HG02571 (cell line): Measurements from ENCODE around the gene CCDC71.

Experiments used
- ATAC-seq: cut with Tn5 transposase; IDR thresholded peaks from one replicate; pipeline ENCODE4 v1.9.1; 2021; ENCODE audit warnings: mild to moderate bottlenecking, moderate library complexity; ENCODE audit not compliant: unreplicated experiment

Gene CCDC71

DNA sequence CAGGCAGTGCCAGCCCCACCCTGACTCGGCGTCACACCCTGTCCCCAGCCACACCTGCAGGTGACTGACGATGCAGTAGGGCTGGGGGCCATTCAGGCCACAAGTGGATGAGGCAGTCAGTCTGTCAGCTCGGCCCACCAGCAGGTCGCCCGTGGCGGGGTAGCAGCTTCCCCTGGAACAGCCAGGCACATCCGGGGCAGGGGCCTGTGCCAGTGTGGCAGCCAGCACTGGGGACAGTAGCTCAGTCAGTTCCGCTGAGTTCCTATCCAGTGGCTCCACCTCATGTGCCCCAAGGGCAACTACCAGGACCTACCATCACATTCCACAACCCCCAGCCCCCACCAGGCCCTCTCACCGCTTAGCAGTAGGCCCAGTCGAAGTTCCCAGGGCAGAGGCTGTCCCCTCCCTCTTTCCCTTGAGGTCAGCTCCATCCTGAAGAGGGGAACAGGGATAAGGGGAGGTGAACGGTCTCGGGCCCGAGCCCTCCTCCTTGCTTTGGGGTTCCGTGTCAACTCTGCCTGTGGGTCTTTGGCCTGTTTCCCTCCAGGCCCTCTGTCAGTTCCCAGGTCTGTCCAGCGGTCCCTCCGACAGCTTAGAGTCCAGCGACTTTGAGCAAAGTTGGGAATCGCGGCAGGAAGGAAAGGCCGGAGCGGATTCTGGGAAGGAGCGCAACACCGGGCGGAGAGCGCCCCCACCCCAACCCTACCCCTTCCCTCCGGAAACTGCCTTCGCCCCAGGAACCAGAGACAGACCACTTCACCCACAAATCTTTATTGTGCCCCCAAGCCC lies 33.5 kb downstream of the CCDC71 start, which contains the start of gene LAMB2:
LAMB2 (minus strand) TSS at position 614 of the 789 bp plus-strand sequence; CDS start at position 431, 183 bp downstream.
- ATAC-seq, result no peak

DNA sequence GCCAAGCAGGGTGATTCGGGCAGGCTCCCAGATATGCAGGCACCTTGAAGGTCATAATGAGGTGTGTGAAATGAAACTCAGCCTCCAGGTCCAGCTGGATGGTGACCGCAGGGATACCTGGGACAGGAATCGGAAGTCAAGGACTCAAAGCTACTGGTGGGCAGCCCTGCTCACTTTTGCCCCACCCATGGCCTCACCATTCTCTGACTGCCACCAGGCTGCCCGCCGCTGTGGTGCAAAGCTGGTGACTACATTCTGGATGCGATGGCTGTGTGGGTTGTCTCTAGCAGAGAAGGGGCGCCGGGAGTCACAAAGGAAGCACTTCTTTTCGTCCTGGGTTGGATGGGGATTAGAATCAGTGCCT lies 34.1 kb downstream of the CCDC71 start:
- no peak for ATAC-seq

DNA sequence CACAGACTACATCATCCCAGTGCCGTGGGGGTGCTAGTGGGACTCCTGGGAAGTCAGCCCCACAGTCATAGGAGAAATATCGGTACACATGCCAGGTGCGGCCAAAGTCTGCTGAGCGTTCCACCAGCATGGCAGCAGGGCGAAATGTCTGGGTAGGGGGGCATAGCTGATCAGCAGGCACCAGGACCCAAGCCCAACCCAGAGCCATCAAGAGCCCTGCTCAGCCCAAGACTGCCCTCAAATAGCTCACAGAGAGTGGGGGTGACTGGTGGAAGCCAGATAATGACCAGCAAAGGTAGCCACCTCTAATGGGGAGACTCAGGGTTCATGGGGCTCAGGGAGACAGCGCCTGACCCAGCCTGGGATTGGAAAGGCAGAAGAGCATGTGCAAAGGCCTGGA lies 34.6 kb downstream of the CCDC71 start:
- no peak for ATAC-seq

DNA sequence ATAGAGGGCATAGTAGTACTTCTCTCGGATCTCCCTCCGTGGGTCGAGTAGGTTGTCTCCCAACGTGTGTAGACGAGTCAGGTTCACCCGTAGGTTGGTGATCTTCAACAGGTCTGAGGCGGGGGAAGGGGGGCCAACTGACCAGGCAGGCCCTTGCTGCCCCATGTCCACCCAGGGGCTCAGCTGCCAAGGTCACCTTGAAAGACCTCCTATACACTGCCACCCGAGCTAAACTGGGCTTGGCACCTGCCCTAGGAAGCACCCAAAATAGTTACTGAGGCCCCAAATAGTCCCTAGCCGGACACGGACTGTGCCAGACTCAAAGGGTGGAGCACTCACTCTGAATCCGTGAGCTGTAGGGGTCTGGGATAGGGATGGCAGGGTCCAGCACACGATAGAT lies 35.1 kb downstream of the CCDC71 start:
- no peak for ATAC-seq

DNA sequence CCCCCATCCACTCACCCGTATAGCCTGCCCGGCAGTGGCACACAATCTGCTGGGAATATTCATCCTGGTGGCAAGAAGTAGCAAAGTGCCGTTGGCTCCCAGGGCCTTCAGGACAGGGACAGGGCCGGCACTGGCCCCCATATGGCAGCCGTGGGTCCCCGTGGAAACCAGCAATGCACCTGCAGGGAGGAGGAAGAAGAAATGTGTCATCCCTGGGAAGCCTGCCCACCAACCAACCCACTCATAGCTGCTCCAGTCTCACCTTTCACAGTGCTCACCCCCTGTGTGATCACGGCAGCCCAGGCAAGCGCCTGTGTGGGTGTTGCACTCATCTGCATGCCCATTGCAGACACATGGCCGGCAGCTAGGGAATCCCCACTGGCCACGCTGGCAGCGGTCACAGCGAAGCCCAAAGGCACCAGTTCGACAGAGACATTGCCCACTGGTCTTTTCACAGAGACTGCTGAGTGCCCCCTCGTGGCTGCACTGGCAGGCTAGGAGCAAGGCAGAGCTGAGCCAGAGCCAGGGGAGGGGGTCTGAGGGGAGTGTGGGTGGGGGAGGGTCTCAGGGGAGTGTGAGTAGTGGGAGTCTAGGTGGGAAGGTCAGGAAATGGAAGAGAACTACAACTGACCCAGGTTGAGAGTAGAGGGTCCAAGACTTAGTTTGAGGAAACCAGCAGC lies 41.0 kb downstream of the CCDC71 start:
- no peak for ATAC-seq

DNA sequence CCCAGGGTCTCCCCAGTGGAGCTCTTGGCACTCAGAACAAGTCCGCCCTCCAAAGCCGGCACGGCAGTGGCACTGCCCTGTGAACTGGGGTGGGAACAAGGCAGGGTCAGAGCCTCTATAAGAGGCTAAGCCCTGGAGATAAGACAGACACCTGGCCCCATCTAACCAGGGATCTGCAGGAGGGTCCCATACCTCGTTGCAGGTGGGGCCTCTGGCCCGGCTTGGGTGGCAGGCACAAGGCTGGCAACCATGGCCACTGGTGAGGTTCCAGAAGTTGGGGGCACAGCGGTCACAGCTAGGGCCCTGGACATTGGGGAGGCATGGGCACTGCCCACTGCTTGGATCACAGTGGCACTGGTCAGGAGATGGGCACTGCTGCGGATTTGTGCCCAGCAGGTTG lies 41.9 kb downstream of the CCDC71 start:
- ATAC-seq, result no peak

DNA sequence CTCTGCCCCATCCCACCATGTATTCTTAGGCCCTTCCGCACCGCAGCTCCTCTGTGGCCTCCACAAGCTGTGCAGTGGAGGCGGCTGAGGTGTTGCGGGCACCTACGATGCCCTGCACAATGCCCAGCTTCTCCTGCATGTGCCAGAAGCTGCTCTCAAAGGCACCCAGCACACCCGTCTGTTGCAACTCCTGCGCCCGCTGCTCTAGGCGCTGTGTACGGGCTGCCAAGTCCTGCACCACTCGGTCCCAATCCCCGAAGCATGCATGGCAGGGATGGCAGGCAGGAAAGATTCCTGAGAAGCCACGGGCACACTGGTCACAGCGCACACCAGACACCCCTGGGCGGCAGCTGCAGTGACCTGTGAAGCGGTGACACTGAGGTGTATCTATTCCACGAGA lies 42.4 kb downstream of the CCDC71 start:
- no peak for ATAC-seq

DNA sequence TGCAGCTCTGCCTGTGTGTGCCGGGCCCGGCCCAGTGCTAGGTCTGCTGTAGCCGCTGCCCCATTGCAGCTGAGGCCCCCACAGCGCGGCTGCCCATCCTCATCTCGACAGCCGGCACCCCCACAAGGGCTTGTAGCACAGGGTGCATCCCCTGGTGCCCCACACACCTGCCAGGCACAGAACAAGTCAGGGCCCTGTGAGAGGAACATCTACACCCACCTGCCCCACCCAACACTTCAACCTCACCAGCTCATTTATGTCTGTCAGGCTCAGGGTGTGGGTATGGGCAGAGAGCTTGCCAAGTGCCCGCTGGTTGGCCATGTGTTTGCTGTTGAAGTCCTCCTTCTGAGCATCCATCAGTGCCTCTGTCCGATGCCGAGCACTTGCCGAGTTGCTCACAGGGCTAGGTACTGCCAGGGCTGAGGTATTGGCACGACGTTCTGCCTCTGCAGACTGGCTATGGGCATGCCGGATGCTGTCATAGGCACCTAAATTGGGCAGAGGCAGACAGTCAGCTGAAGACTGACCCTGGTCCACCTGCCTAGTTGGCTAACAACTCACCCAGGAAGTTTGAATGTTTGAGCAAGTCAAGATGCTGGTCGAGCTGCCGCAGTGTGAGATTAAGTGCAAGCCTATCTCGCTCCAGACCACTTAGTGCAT lies 43.1 kb downstream of the CCDC71 start:
- ATAC-seq, result no peak

DNA sequence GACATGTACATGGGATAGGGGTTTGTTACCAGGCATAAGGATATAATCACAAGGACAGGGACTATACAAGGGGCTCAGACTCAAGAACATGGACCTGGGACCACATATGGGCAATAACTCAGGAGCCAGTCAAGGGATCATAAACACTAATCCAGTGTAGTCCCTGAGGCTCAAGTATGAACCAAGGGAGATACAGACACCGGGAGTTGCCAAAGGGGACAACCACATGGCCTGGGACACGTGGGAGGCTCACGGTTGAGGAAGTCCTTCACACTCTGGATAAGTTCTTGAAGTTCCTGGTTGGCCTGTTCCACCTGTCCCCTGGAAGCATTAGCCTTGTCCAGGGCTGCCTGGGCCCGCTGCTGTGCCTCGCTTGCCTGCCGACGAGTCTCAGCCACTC lies 43.7 kb downstream of the CCDC71 start:
- no peak for ATAC-seq

DNA sequence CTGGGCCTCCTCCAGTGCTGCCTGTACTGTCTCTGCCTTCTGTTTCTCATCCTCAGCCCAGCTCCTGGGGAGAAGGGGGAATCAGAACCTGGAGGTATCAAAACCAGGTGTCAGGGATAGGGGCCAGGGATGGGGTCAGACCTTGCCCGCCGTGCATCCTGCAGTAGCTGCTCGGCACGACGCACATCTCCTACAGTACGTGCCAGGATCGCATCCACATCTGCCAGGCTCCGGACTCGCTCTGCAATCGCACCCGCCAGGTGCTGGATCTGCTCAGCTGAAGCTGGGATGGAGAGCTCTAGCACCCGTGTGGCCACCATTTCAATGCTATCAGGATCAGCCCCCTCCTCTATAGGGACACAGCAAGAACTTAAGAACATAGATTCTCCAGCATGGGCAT lies 44.1 kb downstream of the CCDC71 start:
- ATAC-seq, result no peak

DNA sequence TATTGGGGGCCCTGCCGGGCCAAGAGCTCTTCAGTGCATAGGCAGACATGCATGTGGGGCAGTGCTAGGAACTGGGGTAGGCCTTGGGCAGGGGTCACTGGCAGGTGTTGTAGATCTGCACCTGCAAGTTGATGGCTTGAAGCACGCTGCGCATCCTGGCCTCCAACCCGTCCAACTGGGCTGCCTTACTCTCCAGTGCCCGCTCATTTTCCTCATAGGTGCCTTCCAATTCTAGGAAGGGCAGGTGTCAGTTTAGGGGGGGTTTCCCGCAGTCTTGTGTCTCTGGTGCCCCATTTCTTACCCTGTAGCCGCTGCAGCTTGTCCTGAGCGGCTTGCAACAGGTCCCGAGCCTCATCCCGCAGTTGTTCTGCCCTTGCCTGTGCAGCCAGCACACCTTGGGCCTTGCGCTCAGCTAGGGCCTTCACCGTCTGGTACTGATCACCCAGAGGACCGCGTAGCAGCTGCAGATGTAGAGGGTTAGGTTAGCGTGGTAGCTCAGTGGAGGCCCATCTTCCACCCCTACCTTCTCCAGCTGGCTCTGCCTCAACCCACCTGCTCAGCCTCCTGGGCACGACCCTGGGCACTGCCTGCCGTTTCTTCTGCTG lies 44.9 kb downstream of the CCDC71 start:
- ATAC-seq, result no peak

DNA sequence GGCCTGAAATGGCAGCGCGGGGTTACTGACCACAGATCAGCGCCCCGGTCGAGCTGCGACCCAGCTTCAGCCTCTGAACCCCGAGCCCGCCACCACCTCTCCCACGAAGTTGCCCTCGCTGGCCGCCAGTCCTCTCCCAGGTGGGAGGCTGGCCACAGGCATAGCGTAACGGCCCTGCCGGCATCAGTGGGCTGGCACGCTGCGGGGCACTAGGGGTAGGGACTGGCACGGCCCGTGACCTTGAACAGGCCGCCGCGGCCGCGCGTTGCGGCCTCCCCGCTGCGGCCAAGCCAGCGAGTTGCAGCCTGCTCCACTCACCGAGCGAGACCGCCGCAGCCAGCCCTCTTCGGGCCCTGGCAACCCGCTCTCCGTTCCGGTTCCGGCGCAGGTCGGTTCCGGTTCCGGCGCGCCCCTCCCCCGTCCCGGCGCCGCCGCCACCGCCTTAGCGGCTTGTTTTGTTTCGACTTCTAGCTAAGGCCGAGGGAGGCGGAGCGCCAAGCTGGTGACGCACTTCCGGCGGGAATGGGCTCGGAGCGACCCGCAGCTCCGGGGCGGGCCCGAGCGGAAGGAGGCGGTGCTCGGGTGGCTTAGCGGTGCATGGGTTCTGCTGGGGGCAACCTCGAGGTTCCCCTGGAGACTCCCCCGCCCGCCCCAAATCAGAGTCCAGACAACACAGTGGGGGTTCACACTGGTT lies 45.5 kb downstream of the CCDC71 start, which contains the start of gene USP19:
USP19 (minus strand) TSS at position 386 of the 694 bp plus-strand sequence. CDS start 1,678 bp downstream, outside the sequence.
- ATAC-seq, result peak; percentile 89

DNA sequence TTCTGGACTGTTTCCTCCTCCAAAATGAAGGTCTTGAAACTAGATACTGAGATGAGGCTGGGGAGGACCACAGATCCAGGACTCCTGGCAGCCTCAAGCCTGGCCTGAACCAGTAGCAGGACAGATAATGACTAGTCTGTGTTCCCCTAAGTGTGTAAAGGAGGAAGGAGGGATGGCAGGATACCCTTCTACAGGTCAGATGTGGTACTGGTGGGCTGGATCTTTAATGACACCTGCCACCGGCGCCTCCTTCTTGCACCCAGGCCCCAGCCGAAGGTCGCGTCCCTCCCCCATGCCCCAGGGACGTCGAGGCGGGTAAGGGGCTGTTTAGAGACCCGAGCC lies 46.1 kb downstream of the CCDC71 start:
- no peak for ATAC-seq

DNA sequence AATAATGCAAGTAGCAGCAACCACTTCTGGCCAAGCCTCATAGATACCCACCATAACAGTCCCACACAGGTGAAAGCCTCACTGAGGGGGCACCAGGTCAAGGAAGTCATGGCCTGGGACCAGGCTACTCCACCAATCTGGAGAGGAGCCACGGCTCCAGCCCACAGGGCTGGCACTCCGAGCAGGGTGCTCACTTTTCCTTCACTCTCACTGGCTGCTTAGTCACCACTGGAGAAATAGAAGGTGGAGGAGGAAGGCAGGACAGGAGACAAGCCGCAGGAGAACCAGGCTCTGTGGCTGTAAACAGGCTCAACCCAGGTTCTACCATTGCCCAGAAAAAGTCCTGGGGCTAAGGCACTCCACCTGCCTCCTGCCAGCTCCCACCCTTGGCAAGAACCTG lies 46.7 kb downstream of the CCDC71 start:
- ATAC-seq, result no peak

DNA sequence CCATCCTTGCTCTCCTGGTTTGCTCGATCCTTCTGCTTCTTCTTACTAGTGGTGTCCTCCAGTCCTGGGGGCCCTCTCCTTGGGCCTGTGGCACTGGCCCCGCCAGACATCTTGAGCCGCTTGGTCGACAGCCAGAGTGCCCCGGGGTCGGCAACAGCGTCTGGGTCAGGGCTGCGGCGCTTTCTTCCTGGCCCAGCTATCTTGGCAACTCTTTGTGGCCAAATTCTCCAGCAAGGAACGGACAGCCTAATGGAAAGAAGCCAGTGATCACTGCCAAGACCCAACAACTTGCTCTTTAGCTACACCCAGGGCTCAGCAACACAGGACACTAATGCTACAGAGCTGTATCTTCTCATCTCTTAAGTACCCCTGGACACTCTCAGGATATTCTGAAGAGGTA lies 47.1 kb downstream of the CCDC71 start:
- no peak for ATAC-seq
